Neuronal stem cell (in vitro differentiated cells): Measurements from ENCODE around the gene MCEMP1.
A peak's percentile ranks its signal among the peaks of the same experiment; 100 is the strongest.

Source experiments
- DNase-seq: peaks from one replicate; pipeline ENCODE4 v3.0.0-alpha.2; 2013; ENCODE audit warnings: low spot score
- H2AFZ ChIP-seq: one replicate; pipeline ENCODE4 v1.6.1; 2013; ENCODE audit warnings: mild to moderate bottlenecking, low read length, inconsistent platforms
- H2AK5ac ChIP-seq: 2 replicates; pipeline ENCODE4 v1.6.1; 2013; ENCODE audit warnings: low read depth, mild to moderate bottlenecking, inconsistent platforms, low read length, moderate library complexity, mixed read lengths
- H2BK120ac ChIP-seq: 2 replicates; pipeline ENCODE4 v1.6.1; 2013; ENCODE audit warnings: low read depth, mild to moderate bottlenecking, inconsistent platforms, low read length, moderate library complexity, mixed read lengths
- H2BK12ac ChIP-seq: one replicate; pipeline ENCODE4 v1.6.1; 2013; ENCODE audit warnings: low read length, inconsistent platforms
- H2BK15ac ChIP-seq: 2 replicates; pipeline ENCODE4 v1.6.1; 2013; ENCODE audit warnings: mild to moderate bottlenecking, low read length, inconsistent platforms, mixed read lengths
- H2BK5ac ChIP-seq: one replicate; pipeline ENCODE4 v1.6.1; 2013; ENCODE audit warnings: inconsistent platforms, mild to moderate bottlenecking, low read length, moderate library complexity
- H3K14ac ChIP-seq: one replicate; pipeline ENCODE4 v1.6.1; 2013; ENCODE audit warnings: low read length, inconsistent platforms
- H3K18ac ChIP-seq: 2 replicates; pipeline ENCODE4 v1.6.1; 2013; ENCODE audit warnings: low read length, inconsistent platforms
- H3K23ac ChIP-seq: 2 replicates; pipeline ENCODE4 v1.6.1; 2013; ENCODE audit warnings: low read depth, mild to moderate bottlenecking, mixed read lengths, low read length, inconsistent platforms; ENCODE audit not compliant: poor library complexity
- H3K27ac ChIP-seq: replicated peaks from 3 replicates; pipeline ENCODE4 v1.5.1; 2013; ENCODE audit warnings: low read length, inconsistent platforms
- H3K27me3 ChIP-seq, 3 experiments: 2 replicates each; pipeline ENCODE4 v1.6.1; 2013; ENCODE audit warnings: low read length in 3 of 3, mild to moderate bottlenecking in 2 of 3, inconsistent platforms in 1 of 3, low read depth in 1 of 3, mixed read lengths in 1 of 3, moderate library complexity in 1 of 3; ENCODE audit not compliant: control insufficient read depth in 3 of 3, insufficient read depth in 3 of 3
- H3K36me3 ChIP-seq, 2 donors: replicated peaks in 1 of 2; 2 replicates each; pipeline ENCODE4 v1.6.1; 2013; ENCODE audit warnings: low read length in 2 of 2; ENCODE audit not compliant: control insufficient read depth in 2 of 2, insufficient read depth in 2 of 2
- H3K4ac ChIP-seq: 2 replicates; pipeline ENCODE4 v1.6.1; 2013; ENCODE audit warnings: inconsistent platforms, mild to moderate bottlenecking, low read length, moderate library complexity
- H3K4me1 ChIP-seq, 2 donors: 1 replicate in 1 of 2; 2 replicates in 1 of 2; pipeline ENCODE4 v1.6.1; 2013; ENCODE audit warnings: low read length in 2 of 2, low read depth in 1 of 2; ENCODE audit not compliant: control insufficient read depth in 2 of 2, insufficient read depth in 1 of 2
- H3K4me2 ChIP-seq: one replicate; pipeline ENCODE4 v1.6.1; 2013; ENCODE audit warnings: mild to moderate bottlenecking, low read length, inconsistent platforms; ENCODE audit not compliant: insufficient read depth, poor library complexity, severe bottlenecking
- H3K4me3 ChIP-seq, 2 donors: 2 replicates each; pipeline ENCODE4 v1.5.1; 2013; ENCODE audit warnings: low read length in 2 of 2, mild to moderate bottlenecking in 2 of 2, inconsistent platforms in 1 of 2, moderate library complexity in 1 of 2
- H3K79me1 ChIP-seq: one replicate; pipeline ENCODE4 v1.6.1; 2013; ENCODE audit warnings: low read depth, mild to moderate bottlenecking, inconsistent platforms, low read length, moderate library complexity
- H3K9ac ChIP-seq: one replicate; pipeline ENCODE4 v1.6.1; 2013; ENCODE audit warnings: mild to moderate bottlenecking, low read depth, low read length, inconsistent platforms; ENCODE audit not compliant: poor library complexity
- H3K9me3 ChIP-seq, 2 donors: replicated peaks in 1 of 2; 2 replicates each; pipeline versions ENCODE3 to v1.6.1; 2013; ENCODE audit warnings: low read length in 2 of 2, mild to moderate bottlenecking in 2 of 2, inconsistent platforms in 1 of 2, low read depth in 1 of 2, mixed read lengths in 1 of 2, moderate library complexity in 1 of 2; ENCODE audit not compliant: control insufficient read depth in 2 of 2, insufficient read depth in 1 of 2
- H4K8ac ChIP-seq: one replicate; pipeline ENCODE4 v1.6.1; 2013; ENCODE audit warnings: low read depth, mild to moderate bottlenecking, inconsistent platforms, low read length, moderate library complexity
- H4K91ac ChIP-seq: one replicate; pipeline ENCODE4 v1.6.1; 2013; ENCODE audit warnings: low read length, low read depth, mild to moderate bottlenecking, inconsistent platforms; ENCODE audit not compliant: poor library complexity
- WGBS, 2 donors: extraction: QIAGEN DNeasy Blood & Tissue Kit; methylation state at CpG; one replicate each; pipeline ENCODE4 v1.1.7; 2013; ENCODE audit warnings: missing lambda C conversion rate in 2 of 2, mixed read lengths in 1 of 2; ENCODE audit not compliant: insufficient read length in 2 of 2, insufficient replicate concordance in 1 of 2; ENCODE audit errors: extremely low coverage in 2 of 2; 5-methylcytosine and 5-hydroxymethylcytosine counted together

Gene MCEMP1

GRCh38 chr19:7680606-7681339, 3.9 kb downstream of the MCEMP1 start, which contains the start of gene TRAPPC5:
Gene TRAPPC5 (plus strand): TSS chr19:7680833. CDS start chr19:7682254, 1,421 bp downstream.
- peaks cover 17% of the 10 kb centered on the region for H3K79me1 ChIP-seq
- H3K27ac ChIP-seq: no peak within 1 kb of the TSS
- DNase-seq: peak; percentile 87

DNA sequence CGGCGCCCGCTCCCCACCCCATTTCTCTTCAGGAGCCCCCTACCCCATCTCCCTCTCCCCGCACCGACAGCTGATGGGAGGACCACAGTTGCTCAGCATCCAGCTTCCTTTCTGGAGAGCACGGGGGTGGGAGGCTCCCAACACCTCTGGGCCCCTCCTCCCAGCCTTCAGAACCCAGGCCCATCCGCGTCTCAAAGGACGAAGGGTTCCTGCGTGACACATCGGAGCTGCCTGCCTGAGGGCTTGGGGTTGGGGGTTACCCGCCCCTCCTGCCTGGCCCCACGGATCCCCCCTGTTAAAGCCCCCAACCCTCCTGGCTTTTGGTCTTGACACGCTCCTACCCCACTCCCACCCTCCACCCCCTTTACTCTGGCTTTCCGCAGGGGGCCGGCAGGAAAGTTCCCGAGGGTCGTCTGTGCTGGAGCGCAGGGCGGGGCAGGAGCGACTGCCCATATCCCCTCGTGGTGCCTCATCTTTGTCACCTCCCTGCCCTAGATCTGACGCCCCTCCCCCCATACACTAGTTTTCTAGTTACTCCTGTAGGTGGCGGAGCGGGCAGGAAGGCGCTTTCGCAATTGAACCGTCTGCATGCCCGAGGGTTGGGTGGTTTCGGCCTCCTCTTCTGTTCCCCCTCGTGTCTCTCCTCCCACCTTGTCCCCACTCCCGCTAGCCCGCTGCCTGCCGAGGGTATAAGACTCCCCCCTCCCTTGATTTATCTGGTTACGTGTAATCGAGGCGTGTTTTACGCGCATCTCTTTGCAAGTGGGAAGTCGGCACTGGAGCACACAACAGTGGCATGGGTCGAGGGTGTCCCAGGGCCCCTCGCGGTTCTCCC, 4.7 kb downstream of the MCEMP1 start:
- peaks cover 9 to 10% of the 10 kb centered on the region in 2 donors for H3K4me1 ChIP-seq
- H2AK5ac ChIP-seq: peak overlapping the region; percentile 98
- peak overlapping the region; percentile 48 for H2BK5ac ChIP-seq
- H3K14ac ChIP-seq: peak overlapping the region; percentile 99
- DNase-seq: peak; percentile 67
- H3K18ac ChIP-seq: peak overlapping the region; percentile 99
- H3K27ac ChIP-seq: no peak overlapping the region
- peaks cover 16 to 21% of the 10 kb centered on the region in 2 donors for H3K36me3 ChIP-seq
- H3K4me2 ChIP-seq: peak overlapping the region; percentile 92
- H2AFZ ChIP-seq: peak overlapping the region; percentile 94
- peak overlapping the region; percentile 91 for H2BK120ac ChIP-seq
- no peak overlapping the region for H4K8ac ChIP-seq
- H3K27me3 ChIP-seq: peaks cover 0 to 11% (median 8%) of the 10 kb centered on the region in 3 experiments
- peak overlapping the region; percentile 58 for H2BK15ac ChIP-seq
- peak overlapping the region; percentile 97 to 98 for H3K4me3 ChIP-seq
- H3K9ac ChIP-seq: peak overlapping the region; percentile 100
- H3K79me1 ChIP-seq: peaks cover 17% of the 10 kb centered on the region
- H4K91ac ChIP-seq: no peak overlapping the region
- WGBS, 2 donors: no CpG with 5 or more reads among the region's 43 CpGs
- peak overlapping the region; percentile 16 for H2BK12ac ChIP-seq
- no peaks in the 10 kb centered on the region for H3K9me3 ChIP-seq
- H3K4ac ChIP-seq: peak overlapping the region; percentile 84
- H3K23ac ChIP-seq: peak overlapping the region; percentile 83

More at GRCh38 chr19:7680606-7681339, 3.9 kb downstream of the MCEMP1 start, which contains the start of gene TRAPPC5:
- H3K4ac ChIP-seq: peak within 1 kb of the TSS; percentile 84
- H2BK12ac ChIP-seq: peak within 1 kb of the TSS; percentile 97
- H3K4me1 ChIP-seq: peaks cover 9 to 10% of the 10 kb centered on the region in 2 donors
- H3K9ac ChIP-seq: peak within 1 kb of the TSS; percentile 100
- H2AK5ac ChIP-seq: peak within 1 kb of the TSS; percentile 98
- no peak within 1 kb of the TSS for H4K91ac ChIP-seq
- peak within 1 kb of the TSS; percentile 96 for H4K8ac ChIP-seq
- H3K36me3 ChIP-seq: peaks cover 16 to 21% of the 10 kb centered on the region in 2 donors
- peak within 1 kb of the TSS; percentile 89 for H3K23ac ChIP-seq
- H3K27me3 ChIP-seq: peaks cover 0 to 11% (median 8%) of the 10 kb centered on the region in 3 experiments
- no CpG with 5 or more reads among the region's 79 CpGs for WGBS, 2 donors
- H3K18ac ChIP-seq: peak within 1 kb of the TSS; percentile 99
- peak within 1 kb of the TSS; percentile 93 for H2BK5ac ChIP-seq
- peak within 1 kb of the TSS; percentile 94 for H2AFZ ChIP-seq
- peak within 1 kb of the TSS; percentile 81 for H2BK15ac ChIP-seq
- H3K14ac ChIP-seq: peak within 1 kb of the TSS; percentile 99
- peak within 1 kb of the TSS; percentile 92 for H3K4me2 ChIP-seq
- H3K4me3 ChIP-seq: peak within 1 kb of the TSS; percentile 97 to 98
- peak within 1 kb of the TSS; percentile 61 for H2BK120ac ChIP-seq
- no peaks in the 10 kb centered on the region for H3K9me3 ChIP-seq

DNA sequence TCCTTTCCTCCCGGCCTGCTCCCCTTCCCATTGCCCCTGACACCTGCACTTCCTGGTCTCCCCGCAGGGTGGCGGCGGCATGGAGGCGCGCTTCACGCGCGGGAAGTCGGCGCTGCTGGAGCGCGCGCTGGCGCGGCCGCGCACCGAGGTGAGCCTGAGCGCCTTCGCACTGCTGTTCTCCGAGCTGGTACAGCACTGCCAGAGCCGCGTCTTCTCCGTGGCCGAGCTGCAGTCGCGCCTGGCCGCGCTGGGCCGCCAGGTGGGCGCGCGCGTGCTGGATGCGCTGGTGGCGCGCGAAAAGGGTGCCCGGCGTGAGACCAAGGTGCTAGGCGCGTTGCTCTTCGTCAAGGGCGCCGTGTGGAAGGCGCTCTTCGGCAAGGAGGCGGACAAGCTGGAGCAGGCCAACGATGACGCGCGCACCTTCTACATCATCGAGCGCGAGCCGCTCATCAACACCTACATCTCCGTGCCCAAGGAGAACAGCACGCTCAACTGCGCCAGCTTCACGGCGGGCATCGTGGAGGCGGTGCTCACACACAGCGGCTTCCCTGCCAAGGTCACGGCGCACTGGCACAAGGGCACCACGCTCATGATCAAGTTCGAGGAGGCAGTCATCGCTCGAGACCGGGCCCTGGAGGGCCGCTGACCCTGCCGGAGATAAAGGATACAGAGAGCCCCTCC, 5.4 kb downstream of the MCEMP1 start:
- no peak for DNase-seq
- Histone ChIP-seq H3K36me3 (peaks cover 16 to 21% of the 10 kb centered on the region in 2 donors), H3K4ac (no peak overlapping the region), H2AFZ (no peak overlapping the region), H2AK5ac (peak overlapping the region; percentile 60), H3K79me1 (peaks cover 17% of the 10 kb centered on the region), H3K18ac (peak overlapping the region; percentile 64), H3K27me3 (peaks cover 0 to 11% (median 7%) of the 10 kb centered on the region in 3 experiments), H2BK5ac (peak overlapping the region; percentile 48), H4K8ac (no peak overlapping the region), H2BK15ac (peak overlapping the region; percentile 58), H3K4me3 (peak overlapping the region; percentile 2 to 97), H4K91ac (no peak overlapping the region), H3K14ac (peak overlapping the region; percentile 56), H3K27ac (no peak overlapping the region), H3K9me3 (no peaks in the 10 kb centered on the region), H3K9ac (peak overlapping the region; percentile 77), H2BK120ac (peak overlapping the region; percentile 91), H2BK12ac (peak overlapping the region; percentile 58), H3K4me1 (peaks cover 9 to 10% of the 10 kb centered on the region in 2 donors), H3K23ac (peak overlapping the region; percentile 83), H3K4me2 (peak overlapping the region; percentile 92)
- no CpG with 5 or more reads among the region's 74 CpGs for WGBS, 2 donors
